ENCODE results near the gene SDHA. TPM values are rescaled to one million over a fixed set of nuclear protein-coding genes. Genes with fewer than 3 reads are reported as not detected.
"Not testable (repeated sequence)": the region's sequence is repeated elsewhere in the genome, so short reads cannot be mapped to it uniquely, and the experiment has no call there.

The SDHA gene
- polyA plus RNA-seq, 1 donor from 2014 or later = 70.4 TPM

- H3K79me2 ChIP-seq (replicated peaks; ENCODE audit: insufficient read depth, low read length); H3F3A ChIP-seq (ENCODE audit: insufficient read depth, low read length, poor library complexity, severe bottlenecking); H3K9me3 ChIP-seq (ENCODE audit: low read length); H3K27me3 ChIP-seq (ENCODE audit: insufficient read depth, low read depth, low read length); H3K4me3 ChIP-seq (ENCODE audit: low read length); H3K27ac ChIP-seq (ENCODE audit: low read length); H3K9me2 ChIP-seq (ENCODE audit: insufficient read depth, low read length); H2AFZ ChIP-seq (ENCODE audit: low read depth, low read length); H3K4me2 ChIP-seq (ENCODE audit: low read length); H4K20me1 ChIP-seq (ENCODE audit: insufficient read depth); H3K36me3 ChIP-seq (ENCODE audit: insufficient read depth, low read length); H3K9ac ChIP-seq (ENCODE audit: low read length): not testable (repeated sequence)
Observed at GRCh38 chr5:235527-235926, 17.4 kb downstream of the SDHA start.

DNA sequence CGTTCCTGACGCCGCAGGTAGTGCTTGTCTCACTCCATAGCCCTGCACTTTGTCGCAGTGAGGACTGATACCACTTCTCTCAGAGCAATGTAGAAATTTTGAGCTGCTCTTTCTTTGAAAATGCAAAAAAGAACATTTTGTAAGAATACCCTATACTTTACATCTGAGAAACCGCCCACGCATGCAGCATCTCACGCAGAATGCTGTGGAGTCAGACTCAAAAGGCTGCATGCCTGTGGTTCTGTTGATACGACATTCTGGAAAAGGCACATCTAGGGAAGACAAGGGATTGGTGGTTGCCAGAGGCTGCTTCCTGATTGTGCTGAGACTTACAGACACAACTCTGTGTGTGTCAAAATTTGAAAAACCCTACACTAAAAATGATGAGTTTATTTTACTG is 19.8 kb downstream of the SDHA start:
- H3K9me3 ChIP-seq (ENCODE audit: low read length); H3K27ac ChIP-seq (ENCODE audit: low read length); H3F3A ChIP-seq (ENCODE audit: insufficient read depth, low read length, poor library complexity, severe bottlenecking); H2AFZ ChIP-seq (ENCODE audit: low read depth, low read length); H3K4me2 ChIP-seq (ENCODE audit: low read length); H3K4me3 ChIP-seq (ENCODE audit: low read length); H3K79me2 ChIP-seq (replicated peaks; ENCODE audit: insufficient read depth, low read length); H3K9ac ChIP-seq (ENCODE audit: low read length); H3K36me3 ChIP-seq (ENCODE audit: insufficient read depth, low read length); H3K9me2 ChIP-seq (ENCODE audit: insufficient read depth, low read length); H4K20me1 ChIP-seq (ENCODE audit: insufficient read depth); H3K27me3 ChIP-seq (ENCODE audit: insufficient read depth, low read depth, low read length): not testable (repeated sequence)

- H4K20me1 ChIP-seq (ENCODE audit: insufficient read depth); H3K9ac ChIP-seq (ENCODE audit: low read length); H3K4me2 ChIP-seq (ENCODE audit: low read length); H3K9me2 ChIP-seq (ENCODE audit: insufficient read depth, low read length); H3K79me2 ChIP-seq (replicated peaks; ENCODE audit: insufficient read depth, low read length); H3K27me3 ChIP-seq (ENCODE audit: insufficient read depth, low read depth, low read length); H3K36me3 ChIP-seq (ENCODE audit: insufficient read depth, low read length); H3K27ac ChIP-seq (ENCODE audit: low read length); H3K9me3 ChIP-seq (ENCODE audit: low read length); H2AFZ ChIP-seq (ENCODE audit: low read depth, low read length); H3F3A ChIP-seq (ENCODE audit: insufficient read depth, low read length, poor library complexity, severe bottlenecking); H3K4me3 ChIP-seq (ENCODE audit: low read length): not testable (repeated sequence)
Observed at GRCh38 chr5:240550-240949, 22.4 kb downstream of the SDHA start.

DNA sequence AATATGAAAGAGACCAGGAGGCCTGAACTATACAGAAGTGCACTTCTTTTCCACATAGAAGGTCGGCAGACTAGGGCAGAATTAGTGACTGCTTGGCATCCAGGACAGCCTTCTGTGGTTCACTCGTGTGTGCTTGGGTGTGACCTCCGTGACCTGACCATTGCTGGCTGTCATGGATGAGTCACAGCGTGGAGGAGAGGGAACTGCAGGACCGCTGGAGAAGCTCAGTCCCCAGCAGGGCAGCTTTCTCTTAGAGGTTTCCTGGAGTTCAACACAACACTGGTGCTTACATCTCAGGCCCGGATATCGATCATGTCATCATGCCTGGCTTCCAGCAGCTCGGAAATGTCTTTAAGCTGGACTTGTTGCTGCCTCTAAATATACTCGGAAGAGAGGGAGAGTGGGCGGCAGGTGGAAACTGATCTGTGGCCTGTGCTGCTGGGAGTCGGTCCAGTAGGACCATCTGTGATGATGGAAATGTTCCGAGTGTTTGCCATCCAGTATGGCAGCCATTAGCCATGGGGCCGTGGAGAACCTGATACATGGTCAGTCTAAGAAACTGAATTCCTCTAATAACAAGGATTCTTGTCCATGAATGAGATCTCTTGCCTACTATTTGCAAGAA is 23.0 kb downstream of the SDHA start:
- not testable (repeated sequence) for H3K4me2 ChIP-seq (ENCODE audit: low read length); H3K9me3 ChIP-seq (ENCODE audit: low read length); H3K36me3 ChIP-seq (ENCODE audit: insufficient read depth, low read length)

GRCh38 chr5:243683-244367 is 25.7 kb downstream of the SDHA start:
- H3F3A ChIP-seq (ENCODE audit: insufficient read depth, low read length, poor library complexity, severe bottlenecking); H3K36me3 ChIP-seq (ENCODE audit: insufficient read depth, low read length); H3K9me3 ChIP-seq (ENCODE audit: low read length): not testable (repeated sequence)

More for the DNA sequence above, 23.0 kb downstream of the SDHA start:
- not testable (repeated sequence) for H3F3A ChIP-seq (ENCODE audit: insufficient read depth, low read length, poor library complexity, severe bottlenecking); H4K20me1 ChIP-seq (ENCODE audit: insufficient read depth); H3K27ac ChIP-seq (ENCODE audit: low read length); H3K79me2 ChIP-seq (replicated peaks; ENCODE audit: insufficient read depth, low read length); H3K27me3 ChIP-seq (ENCODE audit: insufficient read depth, low read depth, low read length); H2AFZ ChIP-seq (ENCODE audit: low read depth, low read length); H3K9ac ChIP-seq (ENCODE audit: low read length); H3K9me2 ChIP-seq (ENCODE audit: insufficient read depth, low read length); H3K4me3 ChIP-seq (ENCODE audit: low read length)

DNA sequence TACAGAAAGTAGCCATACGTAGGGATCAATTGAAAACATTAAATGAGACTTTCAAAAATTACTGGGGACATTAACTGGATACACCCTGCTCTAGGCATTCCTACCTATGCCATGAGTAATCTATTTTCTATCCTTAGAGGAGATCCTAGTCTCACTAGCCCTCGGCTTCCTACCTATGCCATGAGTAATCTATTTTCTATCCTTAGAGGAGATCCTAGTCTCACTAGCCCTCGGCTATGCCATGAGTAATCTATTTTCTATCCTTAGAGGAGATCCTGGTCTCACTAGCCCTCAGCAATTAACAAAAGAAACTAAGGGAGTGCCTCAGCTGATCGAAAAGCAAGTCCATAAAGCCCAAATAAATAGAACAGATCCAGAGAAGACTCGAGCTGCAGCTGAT is 27.6 kb downstream of the SDHA start:
- not testable (repeated sequence) for H3K27ac ChIP-seq (ENCODE audit: low read length); H3F3A ChIP-seq (ENCODE audit: insufficient read depth, low read length, poor library complexity, severe bottlenecking); H3K27me3 ChIP-seq (ENCODE audit: insufficient read depth, low read depth, low read length); H3K4me2 ChIP-seq (ENCODE audit: low read length); H3K9me2 ChIP-seq (ENCODE audit: insufficient read depth, low read length); H3K36me3 ChIP-seq (ENCODE audit: insufficient read depth, low read length); H3K4me3 ChIP-seq (ENCODE audit: low read length); H3K79me2 ChIP-seq (replicated peaks; ENCODE audit: insufficient read depth, low read length); H3K9ac ChIP-seq (ENCODE audit: low read length); H2AFZ ChIP-seq (ENCODE audit: low read depth, low read length); H4K20me1 ChIP-seq (ENCODE audit: insufficient read depth); H3K9me3 ChIP-seq (ENCODE audit: low read length)

More at GRCh38 chr5:243683-244367, 25.7 kb downstream of the SDHA start:
- not testable (repeated sequence) for H3K9ac ChIP-seq (ENCODE audit: low read length); H3K4me3 ChIP-seq (ENCODE audit: low read length); H3K79me2 ChIP-seq (replicated peaks; ENCODE audit: insufficient read depth, low read length); H3K27ac ChIP-seq (ENCODE audit: low read length); H3K4me2 ChIP-seq (ENCODE audit: low read length); H3K9me2 ChIP-seq (ENCODE audit: insufficient read depth, low read length); H4K20me1 ChIP-seq (ENCODE audit: insufficient read depth); H2AFZ ChIP-seq (ENCODE audit: low read depth, low read length); H3K27me3 ChIP-seq (ENCODE audit: insufficient read depth, low read depth, low read length)

DNA sequence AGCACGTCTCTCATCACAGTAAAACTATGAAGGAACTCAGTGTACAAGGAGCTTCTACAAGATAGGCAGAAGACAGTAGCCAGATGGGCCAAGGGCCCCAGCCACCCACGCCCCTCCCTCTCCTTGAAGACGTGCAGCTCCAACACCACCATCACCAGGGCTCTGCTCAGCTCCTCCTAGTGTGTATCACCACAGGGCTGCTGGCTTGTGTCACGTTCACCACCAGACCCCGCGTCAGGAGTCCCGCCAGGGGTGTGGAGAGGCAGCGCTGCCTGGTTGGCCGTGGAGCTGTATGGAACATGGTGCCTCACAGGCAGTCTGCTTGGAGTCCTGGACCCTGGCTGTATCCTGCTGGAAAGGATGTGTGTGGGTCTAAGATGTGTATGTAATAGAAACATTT is 32.3 kb downstream of the SDHA start:
- not testable (repeated sequence) for H3K4me2 ChIP-seq (ENCODE audit: low read length); H3K9me3 ChIP-seq (ENCODE audit: low read length); H3F3A ChIP-seq (ENCODE audit: insufficient read depth, low read length, poor library complexity, severe bottlenecking); H3K4me3 ChIP-seq (ENCODE audit: low read length); H2AFZ ChIP-seq (ENCODE audit: low read depth, low read length); H3K9ac ChIP-seq (ENCODE audit: low read length); H3K36me3 ChIP-seq (ENCODE audit: insufficient read depth, low read length); H3K9me2 ChIP-seq (ENCODE audit: insufficient read depth, low read length); H3K27me3 ChIP-seq (ENCODE audit: insufficient read depth, low read depth, low read length); H3K27ac ChIP-seq (ENCODE audit: low read length); H3K79me2 ChIP-seq (replicated peaks; ENCODE audit: insufficient read depth, low read length); H4K20me1 ChIP-seq (ENCODE audit: insufficient read depth)

DNA sequence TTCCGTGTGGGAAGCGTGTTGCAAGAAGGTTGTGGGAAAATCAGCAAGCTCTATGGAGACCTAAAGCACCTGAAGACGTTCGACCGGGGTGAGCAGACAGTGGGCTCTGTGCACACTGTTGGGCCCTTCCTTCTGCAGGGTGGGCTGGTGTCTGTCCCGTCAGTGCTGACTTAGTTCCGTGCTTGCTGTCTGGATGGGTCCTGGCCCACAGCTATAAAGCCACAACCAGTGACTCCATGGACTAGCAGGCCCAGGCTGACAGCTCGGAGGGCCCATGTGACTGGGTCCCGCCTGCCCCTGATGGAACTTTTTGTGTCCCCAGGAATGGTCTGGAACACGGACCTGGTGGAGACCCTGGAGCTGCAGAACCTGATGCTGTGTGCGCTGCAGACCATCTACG is 32.9 kb downstream of the SDHA start:
- H2AFZ ChIP-seq (ENCODE audit: low read depth, low read length); H3K9me2 ChIP-seq (ENCODE audit: insufficient read depth, low read length); H3K4me3 ChIP-seq (ENCODE audit: low read length); H3K27ac ChIP-seq (ENCODE audit: low read length); H3K79me2 ChIP-seq (replicated peaks; ENCODE audit: insufficient read depth, low read length); H3F3A ChIP-seq (ENCODE audit: insufficient read depth, low read length, poor library complexity, severe bottlenecking); H3K27me3 ChIP-seq (ENCODE audit: insufficient read depth, low read depth, low read length); H3K36me3 ChIP-seq (ENCODE audit: insufficient read depth, low read length); H3K9me3 ChIP-seq (ENCODE audit: low read length); H4K20me1 ChIP-seq (ENCODE audit: insufficient read depth); H3K4me2 ChIP-seq (ENCODE audit: low read length); H3K9ac ChIP-seq (ENCODE audit: low read length): not testable (repeated sequence)

All from neural cell (in vitro differentiated cells).